Endothelial cell of umbilical vein (primary cell): ENCODE results near the gene EXD3. TPM values are rescaled to one million over a fixed set of nuclear protein-coding genes. Genes with fewer than 3 reads are reported as not detected.

Source experiments
- BruUV-seq: library from RNA; stranded (reverse); fragments of 400-500 nt; replicated peaks from 2 replicates; lab custom pipeline; 2021; lab: Mats Ljungman, UMichigan
- CTCF ChIA-PET: fragments of 300-600, 350-600 bp; sonication (Branson Sonifier 250); formaldehyde crosslinking; loops from one replicate; lab custom pipeline; 2021; ENCODE audit warnings: antibody characterized with exemption, inconsistent platforms; lab: Charles Lee
- POLR2A ChIA-PET: fragments of 300-600, 350-600 bp; sonication (Branson Sonifier 250); formaldehyde crosslinking; loops from one replicate; lab custom pipeline; 2021; ENCODE audit warnings: antibody characterized with exemption, inconsistent platforms; lab: Charles Lee
- DNase-seq: peaks from one replicate; pipeline ENCODE4 v3.0.0-alpha.2; 2011; ENCODE audit warnings: low read depth, low spot score
- FAIRE-seq: peaks from 2 replicates; lab custom pipeline; 2011; peaks lifted over from hg19 to GRCh38; lab: Jason Lieb, UNC
- H2AFZ ChIP-seq: 2 replicates; pipeline ENCODE4 v1.6.0; 2012; ENCODE audit warnings: low read depth, low read length, control low read depth, inconsistent platforms
- H3K27ac ChIP-seq: 2 replicates; pipeline ENCODE4 v1.5.1; 2011; ENCODE audit warnings: low read depth, mild to moderate bottlenecking, control low read depth, low read length, moderate library complexity; ENCODE audit not compliant: insufficient read depth
- H3K27me3 ChIP-seq, 2 experiments: 2 replicates each; pipeline versions ENCODE4 v1.6.0 to v1.6.1; 2011; ENCODE audit warnings: low read length in 2 of 2, mixed read lengths in 1 of 2; ENCODE audit not compliant: control insufficient read depth in 2 of 2, insufficient read depth in 2 of 2
- H3K36me3 ChIP-seq, 2 experiments: 2 replicates in 1 of 2; 3 replicates in 1 of 2; pipeline ENCODE4 v1.5.1; 2011; ENCODE audit warnings: low read length in 2 of 2, mild to moderate bottlenecking in 1 of 2, moderate library complexity in 1 of 2; ENCODE audit not compliant: control insufficient read depth in 2 of 2, insufficient read depth in 2 of 2; ENCODE audit errors: extremely low read depth in 1 of 2
- H3K4me1 ChIP-seq: 3 replicates; pipeline ENCODE4 v1.5.1; 2011; ENCODE audit warnings: mild to moderate bottlenecking, low read length; ENCODE audit not compliant: control insufficient read depth, insufficient read depth; ENCODE audit errors: extremely low read depth
- H3K4me2 ChIP-seq: 2 replicates; pipeline ENCODE4 v1.6.1; 2011; ENCODE audit warnings: low read length, control low read depth, mixed read lengths; ENCODE audit not compliant: insufficient read depth
- H3K4me3 ChIP-seq, 3 experiments: fragments of 200-600 bp in 1 of 3; sonication (generic), shearing (Covaris generic) in 1 of 3; replicated peaks in 1 of 3; 2 replicates each; pipeline ENCODE4 v1.5.1; 2011 to 2016; ENCODE audit warnings: control low read depth in 3 of 3, low read length in 3 of 3, mild to moderate bottlenecking in 2 of 3, inconsistent platforms in 1 of 3, low read depth in 1 of 3, moderate library complexity in 1 of 3; ENCODE audit not compliant: insufficient read depth in 1 of 3
- H3K79me2 ChIP-seq: 2 replicates; pipeline ENCODE4 v1.6.0; 2012; ENCODE audit warnings: low read length, inconsistent platforms; ENCODE audit not compliant: control insufficient read depth, insufficient read depth
- H3K9ac ChIP-seq: replicated peaks from 2 replicates; pipeline ENCODE3; 2011; ENCODE audit warnings: low read length, control low read depth; ENCODE audit not compliant: insufficient read depth; ENCODE audit errors: extremely low read depth
- H3K9me1 ChIP-seq: replicated peaks from 3 replicates; pipeline ENCODE4 v1.6.0; 2011; ENCODE audit warnings: mild to moderate bottlenecking, low read length; ENCODE audit not compliant: control insufficient read depth, insufficient read depth; ENCODE audit errors: extremely low read depth
- H3K9me3 ChIP-seq: replicated peaks from 2 replicates; pipeline ENCODE4 v1.5.1; 2012; ENCODE audit warnings: low read length, inconsistent platforms; ENCODE audit not compliant: control insufficient read depth, insufficient read depth
- H4K20me1 ChIP-seq: replicated peaks from 2 replicates; pipeline ENCODE3; 2011; ENCODE audit warnings: mild to moderate bottlenecking, low read length; ENCODE audit not compliant: control insufficient read depth, insufficient read depth; ENCODE audit errors: extremely low read depth
- EZH2 ChIP-seq: IDR thresholded peaks from 2 replicates; pipeline ENCODE4 v1.6.1; 2012; ENCODE audit warnings: borderline replicate concordance, low read depth, mild to moderate bottlenecking, moderate library complexity, low read length, inconsistent platforms; ENCODE audit not compliant: severe bottlenecking
- FOS ChIP-seq: IDR thresholded peaks from 2 replicates; pipeline ENCODE4 v1.6.1; 2011; ENCODE audit warnings: mild to moderate bottlenecking, low read length, moderate library complexity, borderline replicate concordance; ENCODE audit not compliant: insufficient read depth
- MYC ChIP-seq: IDR thresholded peaks from one replicate; pipeline ENCODE4 v1.6.1; 2011; ENCODE audit warnings: mild to moderate bottlenecking, low read depth, low read length
- POLR2A ChIP-seq: IDR thresholded peaks from 2 replicates; pipeline ENCODE4 v1.6.1; 2012; ENCODE audit warnings: low read depth, mild to moderate bottlenecking, control low read depth, low read length
- POLR2AphosphoS5 ChIP-seq: IDR thresholded peaks from 2 replicates; pipeline ENCODE4 v1.6.1; 2012; ENCODE audit warnings: low read depth, mild to moderate bottlenecking, control low read depth, low read length, moderate library complexity; ENCODE audit not compliant: insufficient read depth
- dilution Hi-C: fragments of 300-500 bp; cut with MboI; formaldehyde crosslinking; loops from one replicate; pipeline ENCODE4 v1.15.0; 2019; ENCODE audit warnings: low sequenced_read_pairs; ENCODE audit not compliant: extremely low pct_ligation_motif_present
- intact Hi-C: fragments of 100-400 bp; cut with micrococcal nuclease; formaldehyde crosslinking; loops from one replicate; pipeline ENCODE4 v1.10.0; 2022
- polyA plus RNA-seq, 4 experiments: library from polyadenylated mRNA; depleted of rRNA in 3 of 4; stranded (reverse) in 3 of 4; unstranded in 1 of 4; fragments of >200 nt; gene quantifications; 2 replicates each; pipeline versions ENCODE4 v1.2.1 to v1.2.3, GENCODE V29; 2011 to 2012; ENCODE audit warnings: missing spikeins in 1 of 4
- total RNA-seq: library from RNA; stranded (reverse); gene quantifications from 2 replicates; pipeline ENCODE4 v1.2.3, GENCODE V29; 2021
- TF ChIP-seq, protein P1 (sequence below), 2 donors: IDR thresholded peaks; 1 replicate in 1 of 2; 2 replicates in 1 of 2; pipeline ENCODE4 v1.5.1; 2011; ENCODE audit warnings: low read length in 2 of 2, mild to moderate bottlenecking in 2 of 2, moderate library complexity in 2 of 2, control low read depth in 1 of 2, inconsistent platforms in 1 of 2, low read depth in 1 of 2; ENCODE audit not compliant: insufficient read depth in 1 of 2; ENCODE audit errors: extremely low read depth in 1 of 2

The EXD3 gene
- total and polyA plus RNA-seq, 2 donors (not counting 3 experiments of a cell fraction or from before 2014, with no cell fraction given): 17.7 to 30.3 TPM

DNA sequence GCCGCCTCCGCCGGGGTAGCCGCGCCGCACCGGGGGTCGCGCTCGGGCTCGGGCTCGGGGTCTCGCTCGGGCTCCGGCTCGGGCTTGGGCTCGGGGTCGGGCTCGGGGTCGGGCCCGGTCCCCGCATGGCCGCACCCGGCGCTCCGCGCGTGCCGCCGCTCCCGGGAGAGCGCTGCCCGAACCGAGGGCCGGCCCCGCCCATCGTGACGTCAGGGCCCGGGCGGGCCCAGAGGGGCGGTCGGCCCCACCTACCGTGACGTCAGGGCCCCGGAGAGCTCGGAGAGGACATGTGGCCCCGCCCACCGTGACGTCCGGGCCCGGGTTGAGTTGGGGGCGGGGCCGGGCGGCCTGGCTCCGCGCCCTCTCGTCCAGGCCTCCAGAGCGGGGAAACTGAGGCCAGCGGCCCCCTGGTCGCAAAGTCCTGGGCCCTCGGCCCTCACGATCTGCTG lies 36.2 kb upstream of the EXD3 start, which contains the start of gene NSMF:
TSS of gene NSMF (minus strand) at position 183 of the 449 bp plus-strand sequence. CDS start 232 bp downstream, outside the sequence.
- FAIRE-seq: peak; percentile 92
- BruUV-seq: no TSS peak
- Histone ChIP-seq H2AFZ (peak within 1 kb of the TSS; percentile 74), H3K4me2 (peak within 1 kb of the TSS; percentile 37), H3K4me1 (peaks cover 11% of the 10 kb centered on the region), H3K9ac (peak within 1 kb of the TSS; percentile 75), H3K36me3 (no peaks in the 10 kb centered on the region), H3K27ac (peak within 1 kb of the TSS; percentile 53), H3K9me1 (no peaks in the 10 kb centered on the region), H3K79me2 (peaks cover 9% of the 10 kb centered on the region), H4K20me1 (no peaks in the 10 kb centered on the region), H3K27me3 (no peaks in the 10 kb centered on the region), H3K4me3 (peak within 1 kb of the TSS; percentile 51 to 60 (median 53)), H3K9me3 (no peaks in the 10 kb centered on the region)
- dilution Hi-C loops: no loop called here
- POLR2A ChIA-PET: no interaction called here
- intact Hi-C loops: no loop called here
- CTCF ChIA-PET: interaction anchor here (1.0 to 1.3 kb wide), 4 partner anchors 36 to 172 kb away, joined by 3 to 5 read pairs (median 4); partner anchors contain the start of genes EXD3 and NOXA1
- peak; percentile 85 for DNase-seq
- no peak for TF ChIP-seq FOS
- TF ChIP-seq POLR2A: peak; percentile 81
- peak; percentile 82 for TF ChIP-seq POLR2AphosphoS5
- TF ChIP-seq, protein P1, sequence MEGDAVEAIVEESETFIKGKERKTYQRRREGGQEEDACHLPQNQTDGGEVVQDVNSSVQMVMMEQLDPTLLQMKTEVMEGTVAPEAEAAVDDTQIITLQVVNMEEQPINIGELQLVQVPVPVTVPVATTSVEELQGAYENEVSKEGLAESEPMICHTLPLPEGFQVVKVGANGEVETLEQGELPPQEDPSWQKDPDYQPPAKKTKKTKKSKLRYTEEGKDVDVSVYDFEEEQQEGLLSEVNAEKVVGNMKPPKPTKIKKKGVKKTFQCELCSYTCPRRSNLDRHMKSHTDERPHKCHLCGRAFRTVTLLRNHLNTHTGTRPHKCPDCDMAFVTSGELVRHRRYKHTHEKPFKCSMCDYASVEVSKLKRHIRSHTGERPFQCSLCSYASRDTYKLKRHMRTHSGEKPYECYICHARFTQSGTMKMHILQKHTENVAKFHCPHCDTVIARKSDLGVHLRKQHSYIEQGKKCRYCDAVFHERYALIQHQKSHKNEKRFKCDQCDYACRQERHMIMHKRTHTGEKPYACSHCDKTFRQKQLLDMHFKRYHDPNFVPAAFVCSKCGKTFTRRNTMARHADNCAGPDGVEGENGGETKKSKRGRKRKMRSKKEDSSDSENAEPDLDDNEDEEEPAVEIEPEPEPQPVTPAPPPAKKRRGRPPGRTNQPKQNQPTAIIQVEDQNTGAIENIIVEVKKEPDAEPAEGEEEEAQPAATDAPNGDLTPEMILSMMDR (IDR thresholded peaks at IDR 0.05; ENCODE audit: extremely low read depth in 1 of 2, insufficient read depth in 1 of 2, low read depth in 1 of 2, low read length in 2 of 2): no peak
- TF ChIP-seq EZH2: no peak
- TF ChIP-seq MYC: no peak
